Mesenchymal stem cell (in vitro differentiated cells and primary cell): ENCODE measurements around the gene RET.

Source experiments
- DNase-seq: peaks from one replicate; pipeline ENCODE4 v3.0.0-alpha.2; 2013
- H2AFZ ChIP-seq: one replicate; pipeline ENCODE4 v1.6.1; 2013; ENCODE audit warnings: low read depth, mild to moderate bottlenecking, control low read depth, inconsistent platforms, low read length, moderate library complexity
- H2AK5ac ChIP-seq: 2 replicates; pipeline ENCODE4 v1.6.1; 2013; ENCODE audit warnings: low read length, moderate library complexity, mild to moderate bottlenecking, inconsistent platforms; ENCODE audit not compliant: severe bottlenecking
- H2BK120ac ChIP-seq: one replicate; pipeline ENCODE4 v1.6.1; 2013; ENCODE audit warnings: low read depth, mild to moderate bottlenecking, inconsistent platforms, low read length, moderate library complexity
- H2BK12ac ChIP-seq, 2 experiments: one replicate each; pipeline ENCODE4 v1.6.1; 2013; ENCODE audit warnings: inconsistent platforms in 2 of 2, low read length in 2 of 2, mild to moderate bottlenecking in 2 of 2, moderate library complexity in 2 of 2, control low read depth in 1 of 2
- H2BK15ac ChIP-seq: one replicate; pipeline ENCODE4 v1.6.1; 2013; ENCODE audit warnings: mild to moderate bottlenecking, low read depth, inconsistent platforms; ENCODE audit not compliant: poor library complexity, severe bottlenecking
- H2BK5ac ChIP-seq: 2 replicates; pipeline ENCODE4 v1.6.1; 2013; ENCODE audit warnings: low read depth, mild to moderate bottlenecking, low read length, control low read depth, inconsistent platforms; ENCODE audit not compliant: poor library complexity, severe bottlenecking
- H3K14ac ChIP-seq, 2 experiments: one replicate each; pipeline ENCODE4 v1.6.1; 2013; ENCODE audit warnings: inconsistent platforms in 2 of 2, low read length in 2 of 2, control low read depth in 1 of 2, mild to moderate bottlenecking in 1 of 2, moderate library complexity in 1 of 2
- H3K18ac ChIP-seq, 2 experiments: one replicate each; pipeline ENCODE4 v1.6.1; 2013; ENCODE audit warnings: inconsistent platforms in 2 of 2, low read length in 2 of 2, control low read depth in 1 of 2, low read depth in 1 of 2, mild to moderate bottlenecking in 1 of 2
- H3K23ac ChIP-seq, 2 experiments: one replicate each; pipeline ENCODE4 v1.6.1; 2013; ENCODE audit warnings: inconsistent platforms in 2 of 2, low read length in 2 of 2, mild to moderate bottlenecking in 2 of 2, moderate library complexity in 2 of 2, control low read depth in 1 of 2
- H3K27ac ChIP-seq: 2 replicates; pipeline ENCODE4 v1.5.1; 2013; ENCODE audit warnings: mild to moderate bottlenecking, moderate library complexity, low read length, control low read depth, inconsistent platforms; ENCODE audit not compliant: poor library complexity, severe bottlenecking
- H3K27me3 ChIP-seq, 2 experiments: 2 replicates each; pipeline versions ENCODE4 v1.6.1 to v1.7.0; 2013; ENCODE audit warnings: low read length in 2 of 2, mild to moderate bottlenecking in 2 of 2, moderate library complexity in 2 of 2, control low read depth in 1 of 2, inconsistent platforms in 1 of 2; ENCODE audit not compliant: control insufficient read depth in 1 of 2, insufficient read depth in 1 of 2
- H3K36me3 ChIP-seq, 2 experiments: 2 replicates each; pipeline versions ENCODE4 v1.6.1 to v1.7.0; 2013; ENCODE audit warnings: low read length in 2 of 2, control low read depth in 1 of 2, inconsistent platforms in 1 of 2, low read depth in 1 of 2, mild to moderate bottlenecking in 1 of 2; ENCODE audit not compliant: insufficient read depth in 2 of 2, control insufficient read depth in 1 of 2
- H3K4ac ChIP-seq, 2 experiments: one replicate each; pipeline ENCODE4 v1.6.1; 2013; ENCODE audit warnings: inconsistent platforms in 2 of 2, low read length in 2 of 2, mild to moderate bottlenecking in 2 of 2, moderate library complexity in 2 of 2, control low read depth in 1 of 2, low read depth in 1 of 2
- H3K4me1 ChIP-seq: 2 replicates; pipeline ENCODE4 v1.6.1; 2013; ENCODE audit warnings: low read depth, low read length, control low read depth; ENCODE audit not compliant: control insufficient read depth, insufficient read depth
- H3K4me2 ChIP-seq: 2 replicates; pipeline ENCODE4 v1.6.1; 2013; ENCODE audit warnings: low read length, mild to moderate bottlenecking, inconsistent platforms; ENCODE audit not compliant: poor library complexity, severe bottlenecking
- H3K4me3 ChIP-seq, 2 experiments: 2 replicates each; pipeline versions ENCODE4 v1.5.1 to v1.7.0; 2013; ENCODE audit warnings: low read length in 2 of 2, mild to moderate bottlenecking in 2 of 2, control low read depth in 1 of 2, low read depth in 1 of 2; ENCODE audit not compliant: insufficient read depth in 1 of 2
- H3K79me1 ChIP-seq: replicated peaks from 2 replicates; pipeline ENCODE4 v1.6.1; 2013; ENCODE audit warnings: mild to moderate bottlenecking, control low read depth, low read length, inconsistent platforms; ENCODE audit not compliant: poor library complexity, severe bottlenecking
- H3K9ac ChIP-seq: 2 replicates; pipeline ENCODE4 v1.7.0; 2013; ENCODE audit warnings: mild to moderate bottlenecking, low read length, moderate library complexity
- H3K9me3 ChIP-seq: 2 replicates; pipeline ENCODE4 v1.7.0; 2013; ENCODE audit warnings: mild to moderate bottlenecking, low read length; ENCODE audit not compliant: control insufficient read depth
- H4K8ac ChIP-seq: one replicate; pipeline ENCODE4 v1.6.1; 2013; ENCODE audit warnings: inconsistent platforms, mild to moderate bottlenecking, low read length, moderate library complexity
- H4K91ac ChIP-seq: one replicate; pipeline ENCODE4 v1.6.1; 2013; ENCODE audit warnings: mild to moderate bottlenecking, low read length, inconsistent platforms
- WGBS: methylation state at CpG from one replicate; pipeline ENCODE4 v1.1.7; 2013; ENCODE audit warnings: mixed read lengths; 5-methylcytosine and 5-hydroxymethylcytosine counted together

The RET gene

DNA sequence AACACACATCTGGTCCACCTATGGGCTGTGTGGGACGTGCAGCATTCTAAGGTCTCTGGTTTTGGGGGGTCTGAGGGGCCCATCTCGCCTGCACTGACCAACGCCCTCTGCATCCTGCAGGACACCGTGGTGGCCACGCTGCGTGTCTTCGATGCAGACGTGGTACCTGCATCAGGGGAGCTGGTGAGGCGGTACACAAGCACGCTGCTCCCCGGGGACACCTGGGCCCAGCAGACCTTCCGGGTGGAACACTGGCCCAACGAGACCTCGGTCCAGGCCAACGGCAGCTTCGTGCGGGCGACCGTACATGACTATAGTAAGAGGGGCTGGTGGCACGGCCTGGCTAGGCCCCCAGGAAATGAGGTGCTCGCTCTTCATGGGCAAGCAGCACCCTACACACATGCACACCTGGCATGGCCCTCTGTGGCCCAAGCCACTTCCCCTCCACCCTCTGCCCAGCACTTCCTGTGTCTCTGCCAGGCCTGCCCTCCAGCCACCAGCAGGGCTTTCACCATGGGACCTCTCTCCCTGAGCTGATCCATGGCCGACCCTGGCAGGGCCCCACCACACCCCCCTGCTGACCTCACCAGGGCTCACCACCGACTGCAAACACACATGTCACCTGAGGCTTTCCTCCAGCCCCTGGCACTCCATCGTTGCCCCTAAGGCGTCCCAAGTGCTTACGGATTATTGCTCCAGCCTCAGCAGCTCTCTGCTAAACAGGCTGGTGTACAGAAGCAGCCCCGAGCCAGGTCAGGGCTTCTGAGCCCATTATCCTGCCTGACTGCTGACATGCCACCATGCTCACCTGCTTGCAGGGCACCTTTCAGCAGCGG lies 29.6 kb downstream of the RET start:
- Histone ChIP-seq H4K8ac (no peak overlapping the region), H2BK120ac (no peak overlapping the region), H3K36me3 (no peaks in the 10 kb centered on the region), H3K4me1 (peaks cover 22% of the 10 kb centered on the region), H3K4ac (no peak overlapping the region), H4K91ac (no peak overlapping the region), H3K27me3 (peaks cover 9 to 30% of the 10 kb centered on the region in 2 experiments), H3K4me2 (no peak overlapping the region), H3K4me3 (no peak overlapping the region), H2AFZ (no peak overlapping the region), H2AK5ac (no peak overlapping the region), H2BK5ac (no peak overlapping the region), H3K9me3 (no peaks in the 10 kb centered on the region), H3K79me1 (no peaks in the 10 kb centered on the region), H3K27ac (no peak overlapping the region), H3K9ac (no peak overlapping the region), H3K18ac (no peak overlapping the region), H2BK15ac (no peak overlapping the region), H2BK12ac (no peak overlapping the region), H3K23ac (no peak overlapping the region), H3K14ac (no peak overlapping the region)
- WGBS: 91% methylated on average over 28 of the region's 28 CpGs
- DNase-seq: no peak

DNA sequence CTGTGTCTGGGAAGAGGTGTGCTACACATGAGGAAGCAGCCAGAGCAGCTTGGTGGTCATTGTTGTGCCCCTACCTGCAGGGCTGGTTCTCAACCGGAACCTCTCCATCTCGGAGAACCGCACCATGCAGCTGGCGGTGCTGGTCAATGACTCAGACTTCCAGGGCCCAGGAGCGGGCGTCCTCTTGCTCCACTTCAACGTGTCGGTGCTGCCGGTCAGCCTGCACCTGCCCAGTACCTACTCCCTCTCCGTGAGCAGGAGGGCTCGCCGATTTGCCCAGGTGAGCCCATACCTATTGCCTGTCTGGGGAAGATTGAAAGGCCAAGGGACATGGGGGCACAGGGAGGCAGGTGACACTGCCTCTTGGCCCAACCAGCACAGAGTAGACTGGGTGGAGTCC lies 32.1 kb downstream of the RET start:
- H2BK5ac ChIP-seq: no peak overlapping the region
- H3K23ac ChIP-seq: no peak overlapping the region
- H3K14ac ChIP-seq: no peak overlapping the region
- H3K4me2 ChIP-seq: no peak overlapping the region
- peaks cover 22% of the 10 kb centered on the region for H3K4me1 ChIP-seq
- no peak overlapping the region for H3K9ac ChIP-seq
- no peak overlapping the region for H4K8ac ChIP-seq
- no peak overlapping the region for H2AFZ ChIP-seq
- no peak overlapping the region for H3K4ac ChIP-seq
- no peak overlapping the region for H3K18ac ChIP-seq
- no peaks in the 10 kb centered on the region for H3K79me1 ChIP-seq
- 94% methylated on average over 12 of the region's 12 CpGs for WGBS
- no peak for DNase-seq
- H2AK5ac ChIP-seq: no peak overlapping the region
- no peaks in the 10 kb centered on the region for H3K9me3 ChIP-seq
- H3K4me3 ChIP-seq: no peak overlapping the region
- H2BK12ac ChIP-seq: no peak overlapping the region
- no peak overlapping the region for H4K91ac ChIP-seq
- H3K36me3 ChIP-seq: no peaks in the 10 kb centered on the region
- H3K27me3 ChIP-seq: peaks cover 0 to 20% of the 10 kb centered on the region in 2 experiments
- H2BK120ac ChIP-seq: no peak overlapping the region
- H2BK15ac ChIP-seq: no peak overlapping the region
- H3K27ac ChIP-seq: no peak overlapping the region

DNA sequence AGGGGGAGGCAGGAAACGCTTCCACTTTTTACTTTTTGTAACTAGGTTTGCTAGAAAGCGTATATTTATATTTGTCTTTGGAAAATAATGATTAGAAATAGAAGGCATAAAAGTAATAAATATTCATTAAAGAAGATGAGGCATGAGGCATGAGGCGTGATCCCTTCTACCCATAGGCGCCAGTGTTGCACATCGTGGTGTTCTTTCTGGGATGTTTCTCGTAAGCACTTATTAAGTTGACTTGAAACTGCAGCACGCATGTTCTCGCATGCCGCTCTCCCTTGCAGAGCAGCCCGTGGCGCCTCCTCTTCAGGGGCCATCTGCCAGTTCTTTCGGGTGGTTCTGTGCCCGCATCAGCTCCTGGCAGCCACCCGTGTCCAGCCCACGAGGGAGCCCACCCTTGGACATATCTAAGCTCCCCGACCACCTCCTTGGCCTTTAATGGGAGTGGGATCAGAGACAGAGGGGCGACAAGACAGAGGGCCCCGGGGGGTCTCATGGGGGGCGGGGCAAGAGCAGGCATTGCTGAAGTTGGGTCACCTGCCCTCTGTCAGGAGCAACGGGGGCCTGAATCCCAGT lies 32.9 kb downstream of the RET start:
- peaks cover 18% of the 10 kb centered on the region for H3K4me1 ChIP-seq
- no peak overlapping the region for H3K4me2 ChIP-seq
- H3K79me1 ChIP-seq: no peaks in the 10 kb centered on the region
- no peak overlapping the region for H3K27ac ChIP-seq
- H2AFZ ChIP-seq: no peak overlapping the region
- no peak overlapping the region for H4K8ac ChIP-seq
- H2BK120ac ChIP-seq: no peak overlapping the region
- H2BK12ac ChIP-seq: no peak overlapping the region
- H3K9me3 ChIP-seq: no peaks in the 10 kb centered on the region
- DNase-seq: no peak
- H3K4me3 ChIP-seq: no peak overlapping the region
- H2BK15ac ChIP-seq: no peak overlapping the region
- WGBS: 86% methylated on average over 19 of the region's 20 CpGs
- H3K4ac ChIP-seq: no peak overlapping the region
- no peak overlapping the region for H4K91ac ChIP-seq
- no peak overlapping the region for H3K14ac ChIP-seq
- no peaks in the 10 kb centered on the region for H3K36me3 ChIP-seq
- no peak overlapping the region for H2BK5ac ChIP-seq
- H2AK5ac ChIP-seq: no peak overlapping the region
- no peak overlapping the region for H3K18ac ChIP-seq
- H3K23ac ChIP-seq: no peak overlapping the region
- no peak overlapping the region for H3K9ac ChIP-seq
- peaks cover 0 to 15% of the 10 kb centered on the region in 2 experiments for H3K27me3 ChIP-seq

DNA sequence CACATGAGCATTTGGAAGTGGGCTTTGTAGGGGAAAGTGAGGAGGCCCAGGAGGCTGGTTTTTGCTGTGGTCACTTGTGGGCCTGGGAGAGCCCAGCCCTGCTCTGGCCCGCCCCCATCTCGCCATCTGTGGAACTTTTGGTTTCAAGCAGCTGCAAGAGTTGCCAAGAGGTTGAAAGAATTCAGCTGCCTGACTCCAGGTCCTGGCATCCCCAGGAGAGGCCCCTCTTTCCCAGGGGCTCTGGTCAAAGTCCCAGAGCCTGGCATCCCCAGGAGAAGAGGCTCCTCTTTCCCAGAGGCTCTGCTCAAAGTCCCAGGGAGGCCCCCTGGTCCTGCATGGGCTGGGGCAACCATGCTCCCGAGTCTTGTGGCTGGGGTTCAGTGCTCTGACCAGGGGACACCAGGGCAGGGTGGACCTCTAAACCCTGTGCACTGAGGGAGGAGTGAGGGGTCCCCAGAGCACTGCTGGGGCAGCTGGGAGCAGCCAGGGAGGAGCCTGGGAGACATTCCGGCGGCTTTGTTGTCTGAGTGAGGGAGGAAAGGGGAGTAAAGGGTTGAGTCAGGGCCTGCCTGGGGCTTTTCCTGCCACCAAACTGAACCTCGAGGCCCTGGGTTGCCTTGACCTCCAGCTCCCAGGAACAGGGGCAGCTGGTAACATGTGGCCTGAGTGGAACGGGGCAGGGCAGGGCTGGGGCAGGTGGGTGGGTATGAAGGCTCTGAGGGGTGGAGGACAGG lies 33.6 kb downstream of the RET start:
- peaks cover 10% of the 10 kb centered on the region for H3K4me1 ChIP-seq
- no peak overlapping the region for H3K4me3 ChIP-seq
- no peaks in the 10 kb centered on the region for H3K79me1 ChIP-seq
- H2AFZ ChIP-seq: no peak overlapping the region
- H3K18ac ChIP-seq: peak overlapping the region in 1 of 2 experiments; percentile 52
- 84% methylated on average over 7 of the region's 7 CpGs for WGBS
- H2BK12ac ChIP-seq: no peak overlapping the region
- no peaks in the 10 kb centered on the region for H3K9me3 ChIP-seq
- H3K14ac ChIP-seq: no peak overlapping the region
- no peak overlapping the region for H3K27ac ChIP-seq
- no peak overlapping the region for H2BK5ac ChIP-seq
- peak overlapping the region; percentile 52 for H2BK120ac ChIP-seq
- H2BK15ac ChIP-seq: peak overlapping the region; percentile 65
- H3K36me3 ChIP-seq: no peaks in the 10 kb centered on the region
- H4K8ac ChIP-seq: peak overlapping the region; percentile 51
- no peak overlapping the region for H3K23ac ChIP-seq
- no peak overlapping the region for H3K4me2 ChIP-seq
- no peak overlapping the region for H2AK5ac ChIP-seq
- DNase-seq: peak; percentile 40
- H3K27me3 ChIP-seq: peaks cover 0 to 12% of the 10 kb centered on the region in 2 experiments
- H3K4ac ChIP-seq: no peak overlapping the region
- no peak overlapping the region for H3K9ac ChIP-seq
- H4K91ac ChIP-seq: peak overlapping the region; percentile 0
